SW480 (cell line): ENCODE data around the gene IGBP1.
A peak's percentile ranks its signal among the peaks of the same experiment; 100 is the strongest.
"Not testable (repeated sequence)": the region's sequence is repeated elsewhere in the genome, so short reads cannot be mapped to it uniquely, and the experiment has no call there.

ENCODE experiments used
- DNase-seq: peaks from one replicate; pipeline ENCODE4 v3.0.0-alpha.2; 2016; ENCODE audit warnings: low spot score

The IGBP1 gene

GRCh38 chrX:70168238-70169188 is 35.3 kb downstream of the IGBP1 start:
- DNase-seq = peak; percentile 53

- no peak for DNase-seq
Measured at GRCh38 chrX:70169281-70169680, 36.0 kb downstream of the IGBP1 start.

DNA sequence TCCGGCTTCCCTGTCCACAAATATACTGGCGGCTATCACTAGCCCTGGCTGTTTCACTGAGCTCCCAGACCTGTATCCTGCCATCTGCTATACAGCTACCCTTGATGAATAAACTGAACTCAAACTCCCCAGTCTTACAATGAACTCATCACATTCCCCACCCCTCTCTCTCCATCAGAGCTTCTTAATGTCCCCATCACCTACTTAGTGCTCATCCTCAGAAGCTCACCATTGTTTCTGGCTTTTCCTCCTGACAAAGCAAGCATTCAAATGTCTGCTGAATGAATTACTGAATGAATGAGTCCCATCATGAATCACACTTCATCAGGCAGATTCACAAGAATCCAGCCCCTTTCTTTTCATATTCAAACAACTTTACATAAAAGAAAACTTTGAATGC is 38.4 kb downstream of the IGBP1 start:
- DNase-seq = no peak

DNA sequence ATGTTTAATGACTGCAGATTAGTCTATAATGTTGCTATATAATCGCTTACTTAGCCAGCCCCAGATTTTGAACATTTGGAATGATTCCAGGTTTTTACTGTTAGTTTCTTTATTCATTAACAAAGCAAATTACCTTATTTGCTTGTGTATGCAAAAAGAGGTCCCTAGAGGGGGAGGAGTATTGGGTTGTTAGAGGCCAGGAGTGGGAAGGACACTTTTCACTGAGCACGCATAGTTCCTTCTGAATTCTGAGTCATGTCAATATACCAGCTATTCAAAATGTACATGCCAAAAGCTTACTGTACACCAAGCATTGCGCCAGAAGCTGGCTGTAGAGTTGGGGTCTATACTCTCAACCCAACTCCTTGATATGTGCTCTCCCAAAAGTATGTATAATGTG is 39.0 kb downstream of the IGBP1 start:
- DNase-seq = no peak

DNA sequence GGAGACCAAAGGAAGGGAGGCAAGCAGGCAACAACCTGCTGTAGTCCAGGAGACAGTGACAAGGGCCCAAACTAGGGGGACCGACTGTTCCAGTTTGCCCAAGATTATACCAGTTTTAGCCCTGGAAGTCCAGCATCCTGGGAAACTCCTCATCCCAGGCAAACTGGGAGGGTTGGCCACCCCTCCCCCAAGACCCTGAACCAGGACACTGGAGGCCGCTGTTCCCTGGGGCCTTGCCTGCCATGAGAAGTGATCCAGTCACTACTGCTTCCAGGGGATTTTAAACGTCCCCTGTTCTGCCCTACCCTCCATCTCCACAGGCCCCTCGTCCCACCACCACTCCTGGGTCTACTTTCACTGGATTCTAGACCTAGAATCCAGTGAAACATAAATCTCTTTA is 39.7 kb downstream of the IGBP1 start:
- no peak for DNase-seq

DNA sequence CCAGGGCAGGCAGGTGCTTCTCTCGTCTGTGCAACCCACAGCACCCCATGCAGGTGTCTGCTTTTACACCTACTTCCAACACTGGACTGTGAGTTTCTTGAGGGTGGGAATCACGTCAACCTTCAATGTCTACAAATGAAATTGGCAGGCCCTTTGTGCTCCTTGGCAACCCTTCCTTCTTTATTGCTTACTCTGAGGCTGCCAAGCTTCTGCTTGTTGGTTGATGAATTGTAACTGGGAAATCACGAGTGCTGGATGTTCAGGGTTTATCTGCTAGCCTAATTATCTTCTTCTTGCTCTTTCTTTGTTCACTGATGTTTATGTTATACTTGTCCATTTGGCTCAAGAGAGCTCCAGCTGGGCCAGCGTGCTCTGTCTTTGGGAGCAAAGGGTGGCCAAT is 41.5 kb downstream of the IGBP1 start:
- DNase-seq = no peak

GRCh38 chrX:70175338-70175737 is 42.1 kb downstream of the IGBP1 start:
- DNase-seq = no peak

GRCh38 chrX:70176938-70177533 is 43.8 kb downstream of the IGBP1 start, which contains the start of gene DGAT2L6:
Gene DGAT2L6 (plus strand): TSS chrX:70177483. CDS start chrX:70177583, 100 bp downstream.
- no peak for DNase-seq

GRCh38 chrX:70183091-70183490 is 49.8 kb downstream of the IGBP1 start:
- DNase-seq = no peak

DNA sequence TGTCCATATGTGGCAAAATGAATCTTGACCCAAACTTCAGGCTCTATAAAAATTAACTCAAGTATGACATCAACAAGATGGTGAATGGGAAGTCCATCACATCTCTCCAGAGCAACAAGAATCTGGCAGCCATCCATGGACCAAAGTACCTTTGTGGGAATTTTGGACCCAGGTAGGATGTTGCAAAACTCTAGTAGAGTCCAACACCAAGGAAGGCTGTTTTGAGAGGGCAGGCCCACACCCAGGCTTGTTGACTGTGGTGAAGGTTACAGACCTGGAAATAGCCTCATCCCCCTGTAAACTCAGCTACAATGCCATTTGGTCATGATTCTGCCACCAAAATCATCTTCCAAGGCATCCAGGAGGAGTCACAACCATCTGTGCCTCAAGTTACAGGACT is 57.0 kb downstream of the IGBP1 start:
- no peak for DNase-seq

DNA sequence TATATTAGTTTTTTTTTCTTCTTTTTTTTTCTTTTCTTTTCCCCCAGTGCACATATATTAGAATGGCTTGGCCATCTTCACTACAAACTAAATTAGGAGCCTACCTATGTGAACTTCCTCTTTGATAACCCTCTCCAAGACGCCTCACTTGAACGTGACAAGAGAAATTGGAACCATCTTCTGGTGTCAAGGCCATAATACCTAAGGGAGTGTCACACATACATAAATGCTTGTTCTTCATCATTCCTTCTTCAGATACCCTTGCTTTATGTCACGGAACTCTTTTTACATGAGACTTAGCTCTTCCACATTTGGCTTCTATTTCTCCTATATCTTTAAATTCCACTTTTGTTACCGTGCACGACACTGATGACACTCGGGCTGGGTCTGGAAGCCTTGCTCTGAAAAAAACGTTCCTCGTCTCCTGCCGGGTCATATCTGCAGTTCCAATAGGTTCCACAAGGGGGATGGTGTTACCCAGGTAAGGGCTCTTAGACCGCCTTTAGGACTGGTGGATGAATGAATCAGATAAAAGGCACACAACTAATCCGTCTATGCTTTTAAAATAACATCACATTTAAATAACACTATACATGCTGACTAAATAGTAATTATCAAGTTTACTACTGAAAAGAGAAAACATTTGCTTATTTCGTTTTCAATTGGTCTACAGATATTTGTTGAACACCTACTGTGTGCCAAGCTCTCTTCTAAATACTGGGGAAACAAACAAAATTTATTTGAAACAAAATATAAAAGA is 63.9 kb downstream of the IGBP1 start:
- DNase-seq = peak; percentile 65

GRCh38 chrX:70201732-70202131 is 68.5 kb downstream of the IGBP1 start:
- no peak for DNase-seq

- no peak for DNase-seq
Measured at GRCh38 chrX:70208479-70208878, 75.2 kb downstream of the IGBP1 start.

- DNase-seq = not testable (repeated sequence)
Measured at GRCh38 chrX:70209570-70209969, 76.3 kb downstream of the IGBP1 start.
